A673 (cell line): Measurements from ENCODE around the gene NOL11. TPM values are rescaled to one million over a fixed set of nuclear protein-coding genes. Genes with fewer than 3 reads are reported as not detected.

Experiments used
- BruUV-seq: library from RNA; stranded (reverse); fragments of 400-500 nt; replicated peaks from 2 replicates; lab custom pipeline; 2021; lab: Mats Ljungman, UMichigan
- CTCF ChIA-PET: fragments of 300-600 bp; sonication (Branson Sonifier 250); formaldehyde crosslinking; loops from one replicate; lab custom pipeline; 2022; ENCODE audit warnings: antibody characterized with exemption; lab: Charles Lee
- POLR2A ChIA-PET: fragments of 300-600 bp; sonication (Branson Sonifier 250); formaldehyde crosslinking; loops from one replicate; lab custom pipeline; 2022; ENCODE audit warnings: antibody characterized with exemption; ENCODE audit not compliant: low non-redundant PET; lab: Charles Lee
- DNase-seq: peaks from one replicate; pipeline ENCODE4 v3.0.0-alpha.2; 2015; ENCODE audit warnings: low spot score
- H3K27ac ChIP-seq: fragments of 200-600 bp; sonication (generic); 2 replicates; pipeline ENCODE4 v1.5.1; 2016; ENCODE audit warnings: mixed run types, low read depth, mild to moderate bottlenecking, mixed read lengths, antibody characterized with exemption, low read length; ENCODE audit not compliant: poor library complexity, severe bottlenecking
- H3K27me3 ChIP-seq: fragments of 200-600 bp; sonication (generic); replicated peaks from 2 replicates; pipeline ENCODE4 v1.6.1; 2017; ENCODE audit warnings: mixed run types, low read depth, mild to moderate bottlenecking, mixed read lengths, antibody characterized with exemption, low read length; ENCODE audit not compliant: insufficient read depth, poor library complexity
- H3K36me3 ChIP-seq: fragments of 200-600 bp; sonication (generic); 2 replicates; pipeline ENCODE4 v1.6.1; 2016; ENCODE audit warnings: mixed run types, mild to moderate bottlenecking, mixed read lengths, antibody characterized with exemption, low read length; ENCODE audit not compliant: insufficient read depth, poor library complexity, severe bottlenecking
- H3K4me1 ChIP-seq: fragments of 200-600 bp; sonication (generic); 2 replicates; pipeline ENCODE4 v1.6.1; 2017; ENCODE audit warnings: mixed run types, mild to moderate bottlenecking, mixed read lengths, antibody characterized with exemption, low read length; ENCODE audit not compliant: insufficient read depth, poor library complexity, severe bottlenecking
- H3K4me3 ChIP-seq: fragments of 200-600 bp; sonication (generic); 2 replicates; pipeline ENCODE4 v1.5.1; 2016; ENCODE audit warnings: low read depth, mixed run types, mild to moderate bottlenecking, mixed read lengths, low read length; ENCODE audit not compliant: poor library complexity, severe bottlenecking
- H3K9me3 ChIP-seq: fragments of 200-600 bp; sonication (generic); 2 replicates; pipeline ENCODE4 v1.6.1; 2016; ENCODE audit warnings: mixed run types, low read depth, mild to moderate bottlenecking, mixed read lengths, antibody characterized with exemption, low read length; ENCODE audit not compliant: poor library complexity, severe bottlenecking
- CTCF ChIP-seq: fragments of 300-800, 200-600 bp; sonication (generic); conservative IDR thresholded peaks from 2 replicates; pipeline ENCODE4 v1.5.1; 2017; ENCODE audit warnings: low read depth, mild to moderate bottlenecking, antibody characterized with exemption, low read length, moderate library complexity, mixed read lengths
- EZH2 ChIP-seq: fragments of 200-600 bp; sonication (generic); IDR thresholded peaks from 2 replicates; pipeline ENCODE4 v1.6.1; 2017; ENCODE audit warnings: borderline replicate concordance, low read depth, mild to moderate bottlenecking, mixed read lengths, antibody characterized with exemption, low read length; ENCODE audit not compliant: poor library complexity, severe bottlenecking
- intact Hi-C: fragments of 100-400 bp; cut with micrococcal nuclease; formaldehyde crosslinking; loops from one replicate; pipeline ENCODE4 v1.10.0; 2022; ENCODE audit not compliant: unreplicated experiment
- total RNA-seq: library from RNA; stranded (reverse); gene quantifications from 2 replicates; pipeline ENCODE4 v1.2.3, GENCODE V29; 2021

Gene NOL11
- total RNA-seq, 1 experiment from 2014 or later: 105 TPM

- H3K4me1 ChIP-seq: peaks cover 32% of the 10 kb centered on the region
- intact Hi-C loops: loop anchor here (10.0 kb wide), 1 partner anchor 207 kb away; no protein-coding TSS in a partner anchor
- peak; percentile 67 for DNase-seq
- POLR2A ChIA-PET: interaction anchor here (0.6 kb wide), 1 partner anchor 143 kb away, joined by 4 read pairs; the partner anchor contains the start of gene BPTF
- TF ChIP-seq CTCF: no peak
- no peaks in the 10 kb centered on the region for H3K27me3 ChIP-seq
- no peaks in the 10 kb centered on the region for H3K9me3 ChIP-seq
- CTCF ChIA-PET: no interaction called here
- H3K36me3 ChIP-seq: no peaks in the 10 kb centered on the region
- H3K4me3 ChIP-seq: no peak overlapping the region
- no peak overlapping the region for H3K27ac ChIP-seq
- BruUV-seq: no TSS peak
Observed at GRCh38 chr17:67682196-67682595, 35.5 kb upstream of the NOL11 start.

- TF ChIP-seq CTCF: no peak
- no peak for TF ChIP-seq EZH2
- peak; percentile 79 for DNase-seq
- H3K36me3 ChIP-seq: no peaks in the 10 kb centered on the region
- CTCF ChIA-PET: no interaction called here
- H3K4me3 ChIP-seq: no peak overlapping the region
- intact Hi-C loops: loop anchor here (10.0 kb wide), 1 partner anchor 211 kb away; no protein-coding TSS in a partner anchor
- no peaks in the 10 kb centered on the region for H3K9me3 ChIP-seq
- no peak overlapping the region for H3K27ac ChIP-seq
- H3K27me3 ChIP-seq: no peaks in the 10 kb centered on the region
- BruUV-seq: no TSS peak
- POLR2A ChIA-PET: no interaction called here
- peaks cover 38% of the 10 kb centered on the region for H3K4me1 ChIP-seq
Observed at GRCh38 chr17:67685351-67685750, 32.4 kb upstream of the NOL11 start.

GRCh38 chr17:67686241-67686640 is 31.5 kb upstream of the NOL11 start:
- Histone ChIP-seq H3K36me3 (no peaks in the 10 kb centered on the region), H3K4me3 (no peak overlapping the region), H3K27me3 (no peaks in the 10 kb centered on the region), H3K27ac (no peak overlapping the region), H3K4me1 (peaks cover 35% of the 10 kb centered on the region), H3K9me3 (no peaks in the 10 kb centered on the region)
- BruUV-seq: no TSS peak
- TF ChIP-seq CTCF (no peak), EZH2 (no peak)
- ChIA-PET CTCF (no interaction called here), POLR2A (no interaction called here)
- no peak for DNase-seq
- intact Hi-C loops: loop anchor here (10.0 kb wide), 1 partner anchor 211 kb away; no protein-coding TSS in a partner anchor
